GM18502 (cell line): ENCODE results near the gene PTPRM.

ENCODE experiments used
- ATAC-seq: cut with Tn5 transposase; IDR thresholded peaks from one replicate; pipeline ENCODE4 v1.9.1; 2021; ENCODE audit warnings: mild to moderate bottlenecking; ENCODE audit not compliant: unreplicated experiment, poor library complexity

PTPRM gene

DNA sequence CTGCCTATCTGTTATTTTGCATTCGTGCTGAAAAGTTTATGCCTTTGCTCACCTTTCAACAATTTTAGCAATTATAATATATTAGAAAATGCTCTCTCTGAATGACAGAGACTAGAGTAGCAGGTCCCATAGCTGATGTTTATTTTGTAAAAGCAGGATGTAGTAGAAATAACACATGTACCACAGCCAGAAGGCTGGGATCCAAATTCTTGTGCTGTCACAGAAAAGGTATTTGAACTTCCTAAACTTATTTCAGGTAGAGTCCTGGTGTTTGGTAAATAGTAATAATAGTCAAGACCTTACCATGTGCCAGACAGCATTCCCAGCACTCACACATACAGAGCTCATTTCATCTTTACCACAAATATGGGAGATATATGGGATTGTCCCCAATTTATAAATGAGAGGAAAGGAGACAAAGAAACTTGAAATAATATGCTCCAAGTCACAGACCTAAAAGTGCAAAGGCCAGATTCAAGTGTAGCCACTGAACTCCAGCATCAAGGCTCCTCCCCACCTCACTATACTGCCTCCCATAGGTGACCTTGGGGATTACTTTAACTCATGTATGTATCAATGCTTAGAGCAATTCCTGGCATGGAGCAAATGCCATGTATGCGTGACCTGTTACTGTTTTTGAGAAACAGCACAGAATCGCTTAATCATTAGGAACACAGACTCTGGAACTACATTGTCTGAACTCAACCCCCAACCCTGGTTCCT lies 757.4 kb downstream of the PTPRM start:
- ATAC-seq = no peak

- no peak for ATAC-seq
Observed at GRCh38 chr18:8326763-8327394, 759.8 kb downstream of the PTPRM start.

DNA sequence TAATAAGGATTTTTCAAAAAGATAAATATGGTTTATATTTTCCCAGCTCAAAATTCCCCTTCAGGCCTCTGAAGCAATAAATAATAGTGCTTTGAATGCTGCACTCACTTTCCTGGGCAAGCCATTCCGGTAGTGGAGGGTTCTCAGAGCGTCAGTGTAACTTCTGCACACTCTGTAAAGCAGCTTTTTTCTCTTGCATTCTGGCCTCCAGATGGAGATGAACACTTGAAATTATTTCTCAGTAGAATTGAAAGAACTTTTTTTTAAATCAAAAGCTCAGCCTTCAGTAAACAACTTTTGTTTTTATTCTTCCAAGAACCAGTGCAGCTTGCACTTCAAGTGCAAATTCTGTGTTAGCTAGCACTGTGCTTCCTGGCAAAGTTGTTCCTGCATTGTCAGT lies 761.0 kb downstream of the PTPRM start:
- no peak for ATAC-seq

- no peak for ATAC-seq
Observed at GRCh38 chr18:8329186-8329771, 762.2 kb downstream of the PTPRM start.

DNA sequence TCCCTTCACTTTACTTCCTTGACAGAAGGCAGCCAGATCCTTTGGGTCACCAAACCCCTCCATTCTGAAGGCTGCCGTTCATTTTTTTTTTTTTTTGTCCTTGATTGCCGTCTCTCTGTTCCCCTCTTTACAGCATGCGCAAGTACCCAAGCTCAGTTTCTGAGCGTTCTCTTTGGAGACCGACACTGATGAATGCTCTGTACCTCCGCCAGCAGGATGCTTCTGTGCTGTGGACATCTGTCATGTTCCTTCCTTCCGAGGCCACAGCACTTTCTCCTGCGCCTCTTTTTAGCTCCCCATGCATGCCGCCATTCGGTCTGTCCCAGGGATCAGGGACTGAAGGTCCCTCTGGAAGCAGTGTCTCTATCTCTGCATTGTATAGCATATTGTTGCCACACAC lies 763.5 kb downstream of the PTPRM start:
- ATAC-seq = no peak

DNA sequence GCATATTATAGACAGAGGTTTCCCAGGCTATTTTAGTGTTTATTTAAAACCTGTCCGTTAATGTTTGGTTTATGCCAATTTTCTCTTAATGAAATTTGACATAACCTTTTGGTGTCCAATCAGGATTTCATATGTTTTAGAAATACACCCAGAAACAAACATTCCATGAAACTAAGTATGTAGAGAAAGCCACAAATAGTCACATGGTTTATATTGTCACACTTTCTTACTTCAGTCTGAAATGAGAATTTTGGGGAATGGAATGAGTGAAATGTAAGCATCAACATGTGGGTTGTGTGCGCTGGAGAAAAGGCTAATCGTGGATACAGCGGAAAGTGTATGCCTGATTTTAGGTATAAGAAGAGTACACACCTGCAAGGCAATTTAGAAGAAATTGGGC lies 765.2 kb downstream of the PTPRM start:
- ATAC-seq = no peak

GRCh38 chr18:8333961-8334360 lies 766.8 kb downstream of the PTPRM start:
- no peak for ATAC-seq

DNA sequence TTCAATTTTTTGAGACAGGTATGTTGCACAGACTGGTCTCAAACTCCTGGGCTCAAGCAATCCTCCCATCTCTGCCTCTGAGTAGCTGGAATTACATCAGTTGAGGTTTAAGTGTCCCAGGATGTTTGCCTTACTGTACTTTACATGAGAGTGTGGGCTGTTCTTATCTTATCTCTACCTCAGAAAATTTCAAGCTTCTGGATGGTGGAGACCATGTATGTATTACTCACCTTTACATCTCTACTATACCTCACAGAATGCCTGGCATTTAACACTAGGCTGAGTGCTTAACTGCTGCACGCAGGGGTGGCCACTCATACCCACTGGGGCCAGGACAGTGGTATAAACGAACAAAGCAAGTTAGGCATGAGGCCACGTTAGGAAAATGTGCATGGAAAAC lies 770.1 kb downstream of the PTPRM start:
- no peak for ATAC-seq

DNA sequence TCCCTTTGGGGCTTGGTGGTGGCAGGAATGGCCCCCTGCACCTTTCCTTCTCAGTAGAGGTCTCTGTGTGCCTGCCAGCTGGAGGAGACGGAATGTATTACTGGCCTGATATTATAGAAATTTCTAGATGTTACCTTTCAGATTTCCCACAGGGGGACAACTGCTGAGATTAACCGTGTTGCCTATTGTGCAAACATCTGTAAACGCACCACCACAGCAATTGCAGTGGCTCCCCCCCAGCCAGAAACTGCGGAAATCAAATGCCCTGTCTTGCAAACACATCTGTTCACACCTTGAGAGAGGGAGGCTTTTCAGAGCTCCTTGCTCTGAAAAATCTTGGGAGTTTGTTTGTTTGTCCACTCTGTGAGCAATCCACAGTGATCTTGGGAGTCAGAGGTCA lies 772.1 kb downstream of the PTPRM start:
- no peak for ATAC-seq

- ATAC-seq = no peak
Observed at GRCh38 chr18:8339952-8340351, 772.8 kb downstream of the PTPRM start.

- ATAC-seq = no peak
Observed at GRCh38 chr18:8341481-8342230, 774.5 kb downstream of the PTPRM start.

- no peak for ATAC-seq
Observed at GRCh38 chr18:8348051-8348720, 781.1 kb downstream of the PTPRM start.

GRCh38 chr18:8349608-8350323 lies 782.6 kb downstream of the PTPRM start:
- no peak for ATAC-seq

DNA sequence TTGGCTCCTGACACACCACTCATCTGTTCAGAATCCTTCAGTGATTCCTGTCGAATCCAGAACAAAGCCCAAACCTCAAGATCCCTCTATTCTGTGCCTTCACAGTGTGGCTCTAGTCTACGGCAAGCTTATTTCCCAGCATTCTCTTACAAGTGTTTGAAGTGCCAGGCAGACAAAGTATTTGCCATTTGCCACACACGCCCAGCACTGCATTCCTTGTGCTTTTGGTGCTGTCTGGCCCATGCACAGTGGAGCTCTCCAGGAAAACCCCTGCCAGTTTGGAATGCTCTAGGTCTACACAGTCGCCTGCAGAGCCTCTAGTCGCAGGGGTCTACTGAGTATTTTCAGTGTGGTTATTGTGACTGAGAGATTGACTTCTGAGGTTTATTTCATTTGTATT lies 783.5 kb downstream of the PTPRM start:
- no peak for ATAC-seq

- no peak for ATAC-seq
Observed at GRCh38 chr18:8351161-8351560, 784.0 kb downstream of the PTPRM start.

DNA sequence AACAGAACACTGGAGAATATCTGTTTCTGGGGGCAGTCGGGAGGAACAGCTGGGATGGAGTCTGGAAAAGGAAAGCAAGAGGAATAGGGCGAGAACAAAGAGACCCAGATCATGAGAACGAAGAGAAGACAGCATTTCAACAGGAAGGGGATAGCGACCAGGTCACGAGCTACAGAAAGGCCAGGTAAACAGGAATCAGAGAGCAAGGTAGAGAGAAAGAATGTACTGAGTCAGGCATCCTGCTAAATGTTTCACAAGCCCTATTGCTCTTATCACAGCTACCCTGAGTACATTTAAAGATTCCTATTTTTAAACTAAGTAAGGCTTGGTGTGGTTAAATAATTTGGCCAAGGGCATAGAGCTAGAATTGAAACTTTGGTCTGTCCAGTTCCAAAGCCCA lies 787.2 kb downstream of the PTPRM start:
- no peak for ATAC-seq

DNA sequence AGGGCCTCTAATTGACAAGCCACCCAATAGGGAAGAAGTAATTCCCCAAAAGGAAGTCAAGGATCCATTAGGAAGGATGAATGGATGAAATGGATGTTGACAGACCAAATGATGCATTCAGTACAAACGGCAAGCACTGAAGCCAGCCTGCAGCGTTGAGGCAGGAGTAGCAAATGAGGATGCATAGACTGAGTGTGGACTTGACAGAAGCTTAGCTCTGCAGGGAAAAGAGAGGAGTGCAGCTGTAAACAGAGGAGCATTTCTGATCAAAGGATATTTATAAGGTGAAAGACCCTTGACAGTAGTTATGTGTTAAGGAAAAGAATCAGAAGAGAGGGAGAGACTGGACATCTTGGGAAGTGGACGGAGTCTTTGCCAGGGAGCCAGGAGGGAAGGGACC lies 788.9 kb downstream of the PTPRM start:
- no peak for ATAC-seq

GRCh38 chr18:8357320-8357719 lies 790.2 kb downstream of the PTPRM start:
- ATAC-seq = no peak

DNA sequence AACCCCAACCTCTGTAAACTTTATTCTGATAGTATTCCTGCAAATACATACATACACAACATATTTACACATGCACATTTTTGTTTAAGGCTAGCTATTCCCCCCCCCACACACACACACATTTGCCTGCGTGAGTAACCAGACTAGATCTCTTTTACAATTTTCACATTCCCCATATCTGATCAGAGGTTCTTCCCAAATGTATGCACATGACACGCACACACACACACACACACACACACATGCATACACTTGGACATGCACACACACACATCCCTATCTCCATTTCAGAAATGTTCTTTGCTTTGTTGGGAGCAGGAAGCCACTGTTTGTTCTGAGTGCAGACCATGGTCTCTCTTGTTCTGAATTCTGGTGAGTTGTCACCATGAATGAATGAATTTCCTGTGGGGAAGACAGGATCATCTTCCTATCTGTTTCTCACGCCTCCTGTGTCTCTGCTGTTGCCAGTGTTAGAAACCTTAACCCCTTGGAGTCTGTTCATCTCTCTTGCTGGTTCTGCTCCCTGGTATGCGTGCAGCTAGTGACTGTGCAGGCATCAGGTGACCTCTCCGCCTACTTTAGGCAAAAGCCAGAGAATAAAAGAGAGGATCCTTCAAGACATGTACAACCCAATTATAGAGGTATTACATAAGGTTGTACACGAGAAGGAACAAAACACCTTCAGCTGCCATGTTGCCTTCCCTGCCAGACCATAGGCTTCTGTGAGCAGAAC lies 791.1 kb downstream of the PTPRM start:
- no peak for ATAC-seq
